ENCODE results near the gene MATR3. TPM values are rescaled to one million over a fixed set of nuclear protein-coding genes. Genes with fewer than 3 reads are reported as not detected.

The MATR3 gene
- total RNA-seq, 6 donors from 2014 or later: 125 to 264 (median 158) TPM

GRCh38 chr5:139297439-139298133 is 4.0 kb downstream of the MATR3 start:
- Histone ChIP-seq H3K9me3 (no peaks in the 10 kb centered on the region), H3K4me1 (peaks cover 68 to 84% (median 75%) of the 10 kb centered on the region in 4 donors), H3K36me3 (no peaks in the 10 kb centered on the region), H3K27me3 (no peaks in the 10 kb centered on the region), H3K27ac (no peak overlapping the region), H3K4me3 (no peak overlapping the region)
- 68 to 74% methylated on average over 2 of the region's 2 CpGs for WGBS, 2 donors
- ATAC-seq (ENCODE audit: low FRiP score in 2 of 2): no peak
- DNase-seq: no peak
- TF ChIP-seq EP300 (IDR thresholded peaks at IDR 0.05) (no peak), CTCF (IDR thresholded peaks at IDR 0.05) (no peak), POLR2A (IDR thresholded peaks at IDR 0.05) (no peak), POLR2AphosphoS5 (IDR thresholded peaks at IDR 0.05) (no peak)

- H3K4me3 ChIP-seq: no peak overlapping the region
- H3K4me1 ChIP-seq: peaks cover 73 to 84% (median 77%) of the 10 kb centered on the region in 4 donors
- ATAC-seq (ENCODE audit: low FRiP score in 2 of 2) (no peak), DNase-seq (peak in 1 of 2 donors; percentile 20)
- H3K27ac ChIP-seq: no peak overlapping the region
- no peaks in the 10 kb centered on the region for H3K36me3 ChIP-seq
- H3K9me3 ChIP-seq: no peaks in the 10 kb centered on the region
- 55 to 66% methylated on average over 11 of the region's 11 CpGs for WGBS, 2 donors
- TF ChIP-seq CTCF (IDR thresholded peaks at IDR 0.05) (no peak), POLR2A (IDR thresholded peaks at IDR 0.05) (no peak), POLR2AphosphoS5 (IDR thresholded peaks at IDR 0.05) (no peak), EP300 (IDR thresholded peaks at IDR 0.05) (no peak)
- H3K27me3 ChIP-seq: no peaks in the 10 kb centered on the region
These were observed 4.7 kb downstream of the MATR3 start for GRCh38 chr5:139298242-139298641.

GRCh38 chr5:139299486-139299885 is 5.9 kb downstream of the MATR3 start:
- WGBS, 2 donors: 35 to 51% methylated on average over 4 of the region's 4 CpGs
- DNase-seq: no peak
- no peak for TF ChIP-seq POLR2AphosphoS5 (IDR thresholded peaks at IDR 0.05)
- TF ChIP-seq CTCF (IDR thresholded peaks at IDR 0.05): no peak
- no peak for TF ChIP-seq EP300 (IDR thresholded peaks at IDR 0.05)
- no peak for TF ChIP-seq POLR2A (IDR thresholded peaks at IDR 0.05)
- H3K27ac ChIP-seq: no peak overlapping the region
- no peaks in the 10 kb centered on the region for H3K36me3 ChIP-seq
- H3K4me1 ChIP-seq: peaks cover 79 to 96% (median 89%) of the 10 kb centered on the region in 4 donors
- H3K9me3 ChIP-seq: no peaks in the 10 kb centered on the region
- no peak for ATAC-seq (ENCODE audit: low FRiP score in 2 of 2)
- no peak overlapping the region for H3K4me3 ChIP-seq
- no peaks in the 10 kb centered on the region for H3K27me3 ChIP-seq

GRCh38 chr5:139301808-139302499 is 8.4 kb downstream of the MATR3 start:
- DNase-seq (no peak), ATAC-seq (ENCODE audit: low FRiP score in 2 of 2) (peak in 1 of 2 donors; percentile 14)
- WGBS, 2 donors: 49 to 58% methylated on average over 7 of the region's 7 CpGs
- TF ChIP-seq POLR2AphosphoS5 (IDR thresholded peaks at IDR 0.05): no peak
- TF ChIP-seq POLR2A (IDR thresholded peaks at IDR 0.05): no peak
- no peak for TF ChIP-seq CTCF (IDR thresholded peaks at IDR 0.05)
- TF ChIP-seq EP300 (IDR thresholded peaks at IDR 0.05): no peak
- Histone ChIP-seq H3K36me3 (no peaks in the 10 kb centered on the region), H3K27me3 (no peaks in the 10 kb centered on the region), H3K27ac (no peak overlapping the region), H3K9me3 (no peaks in the 10 kb centered on the region), H3K4me3 (no peak overlapping the region), H3K4me1 (peaks cover 83 to 92% (median 90%) of the 10 kb centered on the region in 4 donors)
